Mammary epithelial cell (primary cell): ENCODE measurements around the gene PALLD.

ENCODE experiments used
- EZH2 ChIP-seq: IDR thresholded peaks from 2 replicates; pipeline ENCODE4 v1.6.1; 2012; ENCODE audit warnings: low read length, inconsistent platforms, borderline replicate concordance
- TF ChIP-seq, protein P1 (sequence below), 2 donors: IDR thresholded peaks in 1 of 2; conservative IDR thresholded peaks in 1 of 2; 2 replicates each; pipeline ENCODE4 v1.5.1; 2011 to 2012; ENCODE audit warnings: inconsistent platforms in 2 of 2, low read length in 2 of 2, mild to moderate bottlenecking in 2 of 2, control low read depth in 1 of 2, low read depth in 1 of 2; ENCODE audit not compliant: insufficient read depth in 1 of 2; ENCODE audit errors: extremely low read depth in 1 of 2

DNA sequence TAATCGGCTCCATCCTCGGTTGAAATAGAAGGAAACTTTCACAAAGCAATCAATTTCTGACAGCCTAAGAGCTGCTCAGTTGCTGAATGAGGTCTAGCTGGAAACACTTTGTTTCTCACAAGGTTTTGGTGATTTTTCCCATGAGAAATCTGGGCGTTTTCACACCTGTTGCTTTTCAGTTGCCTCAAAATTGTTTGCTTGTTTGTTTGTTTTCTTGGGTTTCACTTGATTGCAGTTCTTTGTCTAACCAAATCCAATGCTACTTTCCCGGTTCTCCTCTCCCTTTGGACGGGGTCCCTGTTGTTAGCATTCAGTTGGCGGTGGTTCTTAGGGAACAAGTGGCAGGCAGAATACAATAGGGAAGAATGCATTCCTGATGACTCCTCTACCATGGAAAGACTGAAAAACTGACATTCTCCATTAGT lies 135.5 kb downstream of the PALLD start:
- TF ChIP-seq, protein P1, sequence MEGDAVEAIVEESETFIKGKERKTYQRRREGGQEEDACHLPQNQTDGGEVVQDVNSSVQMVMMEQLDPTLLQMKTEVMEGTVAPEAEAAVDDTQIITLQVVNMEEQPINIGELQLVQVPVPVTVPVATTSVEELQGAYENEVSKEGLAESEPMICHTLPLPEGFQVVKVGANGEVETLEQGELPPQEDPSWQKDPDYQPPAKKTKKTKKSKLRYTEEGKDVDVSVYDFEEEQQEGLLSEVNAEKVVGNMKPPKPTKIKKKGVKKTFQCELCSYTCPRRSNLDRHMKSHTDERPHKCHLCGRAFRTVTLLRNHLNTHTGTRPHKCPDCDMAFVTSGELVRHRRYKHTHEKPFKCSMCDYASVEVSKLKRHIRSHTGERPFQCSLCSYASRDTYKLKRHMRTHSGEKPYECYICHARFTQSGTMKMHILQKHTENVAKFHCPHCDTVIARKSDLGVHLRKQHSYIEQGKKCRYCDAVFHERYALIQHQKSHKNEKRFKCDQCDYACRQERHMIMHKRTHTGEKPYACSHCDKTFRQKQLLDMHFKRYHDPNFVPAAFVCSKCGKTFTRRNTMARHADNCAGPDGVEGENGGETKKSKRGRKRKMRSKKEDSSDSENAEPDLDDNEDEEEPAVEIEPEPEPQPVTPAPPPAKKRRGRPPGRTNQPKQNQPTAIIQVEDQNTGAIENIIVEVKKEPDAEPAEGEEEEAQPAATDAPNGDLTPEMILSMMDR (conservative IDR thresholded peaks at IDR 0.05 in 1 of 2, IDR thresholded peaks at IDR 0.05 in 1 of 2; ENCODE audit: extremely low read depth in 1 of 2, insufficient read depth in 1 of 2, low read depth in 1 of 2, low read length in 2 of 2): no peak
- TF ChIP-seq EZH2: no peak
